ENCODE data around the gene HRH4.

HRH4 gene

DNA sequence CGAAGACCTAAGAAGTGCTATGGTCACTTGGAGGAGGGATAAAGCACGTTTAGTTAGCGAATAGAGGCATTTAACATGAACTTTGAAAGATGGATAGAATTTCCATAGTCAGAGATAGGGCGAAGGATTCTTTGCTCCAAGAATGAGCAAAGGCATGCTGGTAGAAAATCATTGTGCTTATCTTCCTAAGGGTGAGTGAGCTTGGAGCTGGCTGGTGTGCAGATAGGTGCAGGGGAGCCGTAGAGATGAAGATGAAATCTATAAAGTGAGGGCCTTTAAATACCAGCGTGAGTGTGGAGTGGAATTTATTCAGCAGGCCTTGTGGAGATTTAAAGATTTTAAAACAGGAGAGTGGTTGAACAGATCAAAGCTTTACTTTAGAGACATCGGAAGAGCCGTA lies 1.6 kb downstream of the HRH4 start:
- no peak overlapping the region; the same call in 1 of the 2 replicates for H3K27ac ChIP-seq (replicated peaks)
- no peak for DNase-seq (ENCODE audit: low read depth in 1 of 2, low spot score in 1 of 2)
- TF ChIP-seq, protein P1, sequence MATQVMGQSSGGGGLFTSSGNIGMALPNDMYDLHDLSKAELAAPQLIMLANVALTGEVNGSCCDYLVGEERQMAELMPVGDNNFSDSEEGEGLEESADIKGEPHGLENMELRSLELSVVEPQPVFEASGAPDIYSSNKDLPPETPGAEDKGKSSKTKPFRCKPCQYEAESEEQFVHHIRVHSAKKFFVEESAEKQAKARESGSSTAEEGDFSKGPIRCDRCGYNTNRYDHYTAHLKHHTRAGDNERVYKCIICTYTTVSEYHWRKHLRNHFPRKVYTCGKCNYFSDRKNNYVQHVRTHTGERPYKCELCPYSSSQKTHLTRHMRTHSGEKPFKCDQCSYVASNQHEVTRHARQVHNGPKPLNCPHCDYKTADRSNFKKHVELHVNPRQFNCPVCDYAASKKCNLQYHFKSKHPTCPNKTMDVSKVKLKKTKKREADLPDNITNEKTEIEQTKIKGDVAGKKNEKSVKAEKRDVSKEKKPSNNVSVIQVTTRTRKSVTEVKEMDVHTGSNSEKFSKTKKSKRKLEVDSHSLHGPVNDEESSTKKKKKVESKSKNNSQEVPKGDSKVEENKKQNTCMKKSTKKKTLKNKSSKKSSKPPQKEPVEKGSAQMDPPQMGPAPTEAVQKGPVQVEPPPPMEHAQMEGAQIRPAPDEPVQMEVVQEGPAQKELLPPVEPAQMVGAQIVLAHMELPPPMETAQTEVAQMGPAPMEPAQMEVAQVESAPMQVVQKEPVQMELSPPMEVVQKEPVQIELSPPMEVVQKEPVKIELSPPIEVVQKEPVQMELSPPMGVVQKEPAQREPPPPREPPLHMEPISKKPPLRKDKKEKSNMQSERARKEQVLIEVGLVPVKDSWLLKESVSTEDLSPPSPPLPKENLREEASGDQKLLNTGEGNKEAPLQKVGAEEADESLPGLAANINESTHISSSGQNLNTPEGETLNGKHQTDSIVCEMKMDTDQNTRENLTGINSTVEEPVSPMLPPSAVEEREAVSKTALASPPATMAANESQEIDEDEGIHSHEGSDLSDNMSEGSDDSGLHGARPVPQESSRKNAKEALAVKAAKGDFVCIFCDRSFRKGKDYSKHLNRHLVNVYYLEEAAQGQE (IDR thresholded peaks at IDR 0.05; ENCODE audit: insufficient replicate concordance, low read depth), result no peak
- TF ChIP-seq GABPA (IDR thresholded peaks at IDR 0.05; ENCODE audit: low read depth) (no peak), SPI1 (IDR thresholded peaks at IDR 0.05; ENCODE audit: borderline replicate concordance, low read depth) (no peak), POLR2AphosphoS5 (IDR thresholded peaks at IDR 0.05; ENCODE audit: low read depth) (no peak)
- TF ChIP-seq, protein P2, sequence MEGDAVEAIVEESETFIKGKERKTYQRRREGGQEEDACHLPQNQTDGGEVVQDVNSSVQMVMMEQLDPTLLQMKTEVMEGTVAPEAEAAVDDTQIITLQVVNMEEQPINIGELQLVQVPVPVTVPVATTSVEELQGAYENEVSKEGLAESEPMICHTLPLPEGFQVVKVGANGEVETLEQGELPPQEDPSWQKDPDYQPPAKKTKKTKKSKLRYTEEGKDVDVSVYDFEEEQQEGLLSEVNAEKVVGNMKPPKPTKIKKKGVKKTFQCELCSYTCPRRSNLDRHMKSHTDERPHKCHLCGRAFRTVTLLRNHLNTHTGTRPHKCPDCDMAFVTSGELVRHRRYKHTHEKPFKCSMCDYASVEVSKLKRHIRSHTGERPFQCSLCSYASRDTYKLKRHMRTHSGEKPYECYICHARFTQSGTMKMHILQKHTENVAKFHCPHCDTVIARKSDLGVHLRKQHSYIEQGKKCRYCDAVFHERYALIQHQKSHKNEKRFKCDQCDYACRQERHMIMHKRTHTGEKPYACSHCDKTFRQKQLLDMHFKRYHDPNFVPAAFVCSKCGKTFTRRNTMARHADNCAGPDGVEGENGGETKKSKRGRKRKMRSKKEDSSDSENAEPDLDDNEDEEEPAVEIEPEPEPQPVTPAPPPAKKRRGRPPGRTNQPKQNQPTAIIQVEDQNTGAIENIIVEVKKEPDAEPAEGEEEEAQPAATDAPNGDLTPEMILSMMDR (IDR thresholded peaks at IDR 0.05; ENCODE audit: insufficient read depth, low read length), result no peak
- no peaks in the 10 kb centered on the region for H3K27me3 ChIP-seq (ENCODE audit: insufficient read depth, poor library complexity, severe bottlenecking)
- no peak overlapping the region for H3K4me3 ChIP-seq (replicated peaks; ENCODE audit: insufficient read depth, low read length)

DNA sequence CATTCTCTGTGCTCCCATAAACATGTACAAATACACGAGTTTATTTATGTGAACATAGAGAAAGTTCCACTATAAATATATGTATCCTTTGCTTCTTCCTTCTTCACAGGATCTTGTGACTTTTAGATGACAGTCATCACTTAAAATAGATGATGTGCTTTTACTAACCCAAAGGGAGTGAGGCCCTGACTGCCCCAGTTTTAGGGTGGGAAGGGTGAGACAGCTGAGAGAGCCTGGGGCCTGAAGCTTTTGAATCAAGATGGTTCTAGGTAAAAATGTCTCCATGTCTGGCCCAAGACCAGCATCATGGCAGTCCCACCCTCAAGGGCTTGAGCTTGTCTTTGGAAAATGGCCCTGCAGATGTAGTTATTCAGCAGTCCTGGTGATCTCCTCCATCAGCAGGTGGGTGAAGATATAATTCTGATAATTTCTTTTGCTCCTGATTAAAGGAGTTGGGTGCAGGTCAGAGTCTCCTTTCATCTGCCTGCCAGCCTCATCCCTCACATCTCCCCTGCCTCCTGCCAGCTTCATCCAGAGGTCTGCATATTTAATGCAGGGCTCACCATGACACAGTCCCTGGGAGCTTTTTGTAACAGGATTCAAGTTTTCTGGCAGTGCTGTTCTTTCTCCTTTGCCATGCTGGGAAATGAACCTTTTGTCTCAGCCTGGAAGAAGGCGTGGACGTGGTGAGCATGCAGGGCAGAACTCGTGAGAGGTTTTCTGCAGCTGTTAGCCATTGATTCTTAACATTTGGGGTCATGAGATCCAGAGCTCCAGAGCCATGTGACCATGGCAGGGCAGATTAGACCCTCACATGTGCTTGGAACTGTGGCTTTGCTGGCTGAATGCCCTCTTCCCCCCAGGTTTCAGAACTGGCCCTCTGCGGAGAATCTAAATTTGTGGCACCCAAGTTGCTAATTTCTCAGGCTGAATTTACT lies 2.7 kb downstream of the HRH4 start:
- Histone ChIP-seq H3K27ac (replicated peaks) (no peak overlapping the region; the same call in 1 of the 2 replicates), H3K4me3 (replicated peaks; ENCODE audit: insufficient read depth, low read length) (no peak overlapping the region), H3K27me3 (ENCODE audit: insufficient read depth, poor library complexity, severe bottlenecking) (no peaks in the 10 kb centered on the region)
- TF ChIP-seq POLR2AphosphoS5 (IDR thresholded peaks at IDR 0.05; ENCODE audit: low read depth), result no peak
- TF ChIP-seq, protein P1 (IDR thresholded peaks at IDR 0.05; ENCODE audit: insufficient replicate concordance, low read depth), result no peak
- TF ChIP-seq, protein P2 (IDR thresholded peaks at IDR 0.05; ENCODE audit: insufficient read depth, low read length), result no peak
- TF ChIP-seq GABPA (IDR thresholded peaks at IDR 0.05; ENCODE audit: low read depth), result no peak
- no peak for TF ChIP-seq SPI1 (IDR thresholded peaks at IDR 0.05; ENCODE audit: borderline replicate concordance, low read depth)
- DNase-seq (ENCODE audit: low read depth in 1 of 2, low spot score in 1 of 2), result no peak

DNA sequence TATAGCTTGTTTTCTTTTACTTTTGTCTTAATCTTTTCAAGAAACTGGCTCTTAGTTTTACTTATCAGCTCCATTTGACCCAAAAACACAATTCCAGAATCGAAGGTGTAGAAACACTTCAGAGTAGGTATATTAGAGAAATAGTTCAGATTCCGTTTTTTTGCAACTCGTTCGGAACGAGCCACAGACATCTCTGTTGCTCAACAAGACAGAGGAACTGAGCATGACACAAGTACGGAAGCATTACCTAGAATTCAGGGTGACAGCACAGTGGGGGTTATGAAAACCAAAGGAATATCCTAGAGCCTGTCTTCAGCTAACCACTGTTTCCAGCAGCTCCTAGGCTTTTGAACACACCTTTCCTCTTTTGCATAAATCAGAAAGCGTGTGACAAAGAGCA lies 5.0 kb downstream of the HRH4 start:
- peak; percentile 88 to 90 for DNase-seq (ENCODE audit: low read depth in 1 of 2, low spot score in 1 of 2)
- no peak overlapping the region for H3K4me3 ChIP-seq (replicated peaks; ENCODE audit: insufficient read depth, low read length)
- H3K27ac ChIP-seq (replicated peaks), result peak overlapping the region; percentile 70
- H3K27me3 ChIP-seq (ENCODE audit: insufficient read depth, poor library complexity, severe bottlenecking), result no peaks in the 10 kb centered on the region
- TF ChIP-seq POLR2AphosphoS5 (IDR thresholded peaks at IDR 0.05; ENCODE audit: low read depth) (peak; percentile 70), GABPA (IDR thresholded peaks at IDR 0.05; ENCODE audit: low read depth) (no peak), SPI1 (IDR thresholded peaks at IDR 0.05; ENCODE audit: borderline replicate concordance, low read depth) (peak; percentile 94)
- TF ChIP-seq, protein P2 (IDR thresholded peaks at IDR 0.05; ENCODE audit: insufficient read depth, low read length), result no peak
- TF ChIP-seq, protein P1 (IDR thresholded peaks at IDR 0.05; ENCODE audit: insufficient replicate concordance, low read depth), result no peak

Data from HL-60 (cell line).